Cardiac muscle cell (in vitro differentiated cells and primary cell): ENCODE results near the gene ZNF804B. TPM values are rescaled to one million over a fixed set of nuclear protein-coding genes. Genes with fewer than 3 reads are reported as not detected.

Source experiments
- DNase-seq, 2 donors: peaks; one replicate each; pipeline versions ENCODE4 v3.0.0 to v3.0.0-alpha.2; 2010 to 2017; ENCODE audit warnings: low read depth in 1 of 2, low spot score in 1 of 2
- H3K27ac ChIP-seq: fragments of 200-600 bp; sonication (generic); 2 replicates; pipeline ENCODE4 v1.5.1; 2016
- H3K27me3 ChIP-seq: fragments of 200-600 bp; sonication (generic); 2 replicates; pipeline ENCODE4 v1.6.0; 2016; ENCODE audit warnings: control low read depth
- H3K36me3 ChIP-seq: fragments of 200-600 bp; sonication (generic); 2 replicates; pipeline ENCODE4 v1.5.1; 2016; ENCODE audit warnings: control low read depth
- H3K4me1 ChIP-seq: fragments of 200-600 bp; sonication (generic); 2 replicates; pipeline ENCODE4 v1.8.1; 2017; ENCODE audit warnings: low read depth, mild to moderate bottlenecking, mixed run types
- H3K4me3 ChIP-seq: fragments of 200-600 bp; sonication (generic); 2 replicates; pipeline ENCODE4 v1.5.1; 2016; ENCODE audit warnings: mild to moderate bottlenecking
- H3K9me3 ChIP-seq: fragments of 200-600 bp; sonication (generic); 2 replicates; pipeline ENCODE4 v1.5.1; 2017; ENCODE audit warnings: low read depth, mild to moderate bottlenecking, control low read depth
- polyA plus RNA-seq: library from polyadenylated mRNA; unstranded; fragments of >200 nt; fragmentation: Nextera tagmentation; extraction: Ambion mirVana; gene quantifications from 2 replicates; pipeline ENCODE4 v1.2.1, GENCODE V29; 2016
- total RNA-seq: library from RNA; depleted of rRNA; stranded (reverse); fragments of >200 nt; gene quantifications from 2 replicates; pipeline ENCODE4 v1.2.3, GENCODE V29; 2016
- TF ChIP-seq, protein P1 (sequence below): IDR thresholded peaks from 2 replicates; pipeline ENCODE4 v1.5.1; 2012; ENCODE audit warnings: low read depth, mild to moderate bottlenecking, low read length

Gene ZNF804B
- total and polyA plus RNA-seq, 2 experiments from 2014 or later = 0.06 TPM; not detected in 1

DNA sequence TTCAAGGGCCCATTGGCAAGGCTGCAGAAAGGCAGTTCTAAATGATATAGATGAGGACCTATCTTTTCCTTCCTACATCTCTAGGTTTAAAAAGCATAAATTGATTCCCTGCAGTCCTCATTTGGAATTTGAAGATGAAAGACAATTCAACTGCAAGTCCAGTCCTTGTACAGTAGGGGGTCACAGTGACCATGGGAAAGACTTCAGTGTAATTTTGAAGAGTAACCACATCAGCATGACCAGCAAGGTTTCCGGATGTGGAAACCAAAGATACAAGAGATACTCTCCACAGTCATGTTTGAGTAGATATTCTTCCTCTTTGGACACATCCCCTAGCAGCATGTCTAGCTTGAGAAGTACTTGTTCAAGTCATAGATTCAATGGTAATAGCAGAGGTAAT, 575.3 kb downstream of the ZNF804B start:
- no peaks in the 10 kb centered on the region for H3K9me3 ChIP-seq
- no peak for DNase-seq
- H3K4me1 ChIP-seq = no peaks in the 10 kb centered on the region
- H3K4me3 ChIP-seq = no peak overlapping the region
- TF ChIP-seq, protein P1, sequence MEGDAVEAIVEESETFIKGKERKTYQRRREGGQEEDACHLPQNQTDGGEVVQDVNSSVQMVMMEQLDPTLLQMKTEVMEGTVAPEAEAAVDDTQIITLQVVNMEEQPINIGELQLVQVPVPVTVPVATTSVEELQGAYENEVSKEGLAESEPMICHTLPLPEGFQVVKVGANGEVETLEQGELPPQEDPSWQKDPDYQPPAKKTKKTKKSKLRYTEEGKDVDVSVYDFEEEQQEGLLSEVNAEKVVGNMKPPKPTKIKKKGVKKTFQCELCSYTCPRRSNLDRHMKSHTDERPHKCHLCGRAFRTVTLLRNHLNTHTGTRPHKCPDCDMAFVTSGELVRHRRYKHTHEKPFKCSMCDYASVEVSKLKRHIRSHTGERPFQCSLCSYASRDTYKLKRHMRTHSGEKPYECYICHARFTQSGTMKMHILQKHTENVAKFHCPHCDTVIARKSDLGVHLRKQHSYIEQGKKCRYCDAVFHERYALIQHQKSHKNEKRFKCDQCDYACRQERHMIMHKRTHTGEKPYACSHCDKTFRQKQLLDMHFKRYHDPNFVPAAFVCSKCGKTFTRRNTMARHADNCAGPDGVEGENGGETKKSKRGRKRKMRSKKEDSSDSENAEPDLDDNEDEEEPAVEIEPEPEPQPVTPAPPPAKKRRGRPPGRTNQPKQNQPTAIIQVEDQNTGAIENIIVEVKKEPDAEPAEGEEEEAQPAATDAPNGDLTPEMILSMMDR = no peak
- H3K27me3 ChIP-seq = no peaks in the 10 kb centered on the region
- H3K27ac ChIP-seq = no peak overlapping the region
- no peaks in the 10 kb centered on the region for H3K36me3 ChIP-seq

DNA sequence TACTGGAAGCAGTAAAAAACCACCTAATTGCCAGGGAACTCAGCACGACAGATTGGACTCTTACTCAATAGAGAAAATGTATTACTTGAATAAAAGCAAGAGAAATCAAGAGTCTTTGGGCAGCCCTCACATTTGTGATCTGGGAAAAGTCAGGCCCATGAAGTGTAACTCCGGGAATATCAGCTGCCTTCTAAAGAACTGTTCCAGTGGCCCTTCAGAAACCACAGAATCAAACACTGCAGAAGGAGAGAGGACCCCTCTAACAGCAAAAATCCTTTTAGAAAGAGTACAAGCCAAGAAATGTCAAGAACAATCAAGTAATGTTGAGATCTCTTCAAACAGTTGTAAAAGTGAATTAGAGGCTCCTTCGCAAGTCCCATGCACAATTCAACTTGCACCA, 576.0 kb downstream of the ZNF804B start:
- H3K27ac ChIP-seq = no peak overlapping the region
- no peaks in the 10 kb centered on the region for H3K4me1 ChIP-seq
- H3K27me3 ChIP-seq = no peaks in the 10 kb centered on the region
- H3K9me3 ChIP-seq = no peaks in the 10 kb centered on the region
- TF ChIP-seq, protein P1 = no peak
- no peaks in the 10 kb centered on the region for H3K36me3 ChIP-seq
- no peak overlapping the region for H3K4me3 ChIP-seq
- DNase-seq = no peak

DNA sequence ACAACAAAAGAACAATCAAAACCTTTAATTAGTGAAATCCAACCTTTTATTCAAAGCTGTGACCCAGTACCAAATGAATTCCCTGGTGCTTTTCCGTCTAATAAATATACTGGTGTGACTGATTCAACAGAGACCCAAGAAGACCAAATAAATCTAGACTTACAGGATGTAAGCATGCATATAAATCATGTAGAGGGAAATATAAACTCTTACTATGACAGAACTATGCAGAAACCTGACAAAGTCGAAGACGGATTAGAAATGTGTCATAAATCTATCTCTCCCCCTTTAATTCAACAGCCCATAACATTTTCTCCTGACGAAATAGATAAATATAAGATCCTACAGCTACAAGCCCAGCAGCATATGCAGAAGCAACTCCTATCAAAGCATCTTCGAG, 576.6 kb downstream of the ZNF804B start:
- Histone ChIP-seq H3K4me1 (no peaks in the 10 kb centered on the region), H3K4me3 (no peak overlapping the region), H3K36me3 (no peaks in the 10 kb centered on the region), H3K9me3 (no peaks in the 10 kb centered on the region), H3K27ac (no peak overlapping the region), H3K27me3 (no peaks in the 10 kb centered on the region)
- no peak for DNase-seq
- TF ChIP-seq, protein P1 = no peak

DNA sequence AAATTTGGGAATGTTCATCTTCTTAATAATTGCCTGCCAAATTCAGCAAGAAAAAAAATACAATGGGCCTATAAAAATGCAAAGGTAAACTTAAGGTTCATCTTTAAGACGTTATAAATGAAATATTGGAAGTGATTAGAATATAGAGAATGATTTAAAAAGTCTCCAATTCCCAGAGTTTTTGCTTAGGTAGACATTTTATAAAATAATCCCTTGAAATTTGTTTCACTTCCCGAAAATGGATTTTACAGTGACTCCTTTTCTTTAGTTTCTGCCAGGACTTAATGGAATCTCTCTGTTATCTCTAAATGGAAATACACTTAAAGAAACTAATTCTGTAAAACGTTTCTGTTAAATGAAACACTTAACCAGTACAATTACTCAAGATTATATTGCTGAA, 580.2 kb downstream of the ZNF804B start:
- H3K36me3 ChIP-seq = no peaks in the 10 kb centered on the region
- no peaks in the 10 kb centered on the region for H3K4me1 ChIP-seq

DNA sequence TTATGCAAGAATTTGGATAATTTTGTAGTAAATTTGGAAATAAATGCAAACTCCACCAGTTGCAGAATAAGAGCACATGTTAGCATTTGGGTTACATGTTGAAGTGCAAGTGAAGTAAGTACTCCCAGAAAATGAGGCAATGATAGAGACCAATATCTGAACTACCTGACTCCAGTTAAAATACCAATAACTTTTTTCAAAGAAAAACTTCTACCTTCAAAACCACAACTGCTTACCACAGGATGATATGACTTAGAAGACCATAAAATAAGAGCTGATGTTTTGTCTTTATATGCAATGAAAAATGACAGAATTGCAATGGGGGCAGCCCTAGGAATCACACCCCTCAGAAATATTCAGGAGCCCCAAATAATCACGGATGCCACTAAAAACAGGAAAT, 597.6 kb downstream of the ZNF804B start:
- H3K27me3 ChIP-seq = no peaks in the 10 kb centered on the region
- H3K4me1 ChIP-seq = no peaks in the 10 kb centered on the region
- no peaks in the 10 kb centered on the region for H3K36me3 ChIP-seq
- TF ChIP-seq, protein P1 = no peak
- DNase-seq = no peak
- no peaks in the 10 kb centered on the region for H3K9me3 ChIP-seq
- no peak overlapping the region for H3K4me3 ChIP-seq
- H3K27ac ChIP-seq = no peak overlapping the region

More for the DNA sequence above, 580.2 kb downstream of the ZNF804B start:
- Histone ChIP-seq H3K4me3 (no peak overlapping the region), H3K9me3 (no peaks in the 10 kb centered on the region), H3K27me3 (no peaks in the 10 kb centered on the region), H3K27ac (no peak overlapping the region)
- TF ChIP-seq, protein P1 = no peak
- no peak for DNase-seq

DNA sequence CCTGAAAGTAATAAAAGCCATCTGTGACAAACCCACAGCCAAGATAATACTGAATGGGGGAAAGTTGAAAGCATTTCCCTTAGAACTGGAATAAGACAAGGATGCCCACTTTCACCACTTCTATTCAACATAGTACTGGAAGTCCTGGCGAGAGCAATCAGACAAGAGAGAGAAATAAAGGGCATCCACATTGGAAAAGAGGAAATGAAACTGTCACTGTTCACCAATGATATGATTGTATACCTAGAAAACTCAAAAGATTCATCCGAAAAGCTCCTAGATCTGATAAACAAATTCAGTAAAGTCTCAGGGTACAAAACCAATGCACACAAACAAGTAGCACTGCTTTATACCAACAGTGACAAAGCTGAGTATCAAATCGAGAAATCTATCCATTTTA, 617.7 kb downstream of the ZNF804B start:
- H3K27ac ChIP-seq = no peak overlapping the region
- TF ChIP-seq, protein P1 = no peak
- no peaks in the 10 kb centered on the region for H3K36me3 ChIP-seq
- no peaks in the 10 kb centered on the region for H3K9me3 ChIP-seq
- no peak overlapping the region for H3K4me3 ChIP-seq
- no peak for DNase-seq
- no peaks in the 10 kb centered on the region for H3K27me3 ChIP-seq
- H3K4me1 ChIP-seq = peaks cover 7% of the 10 kb centered on the region
